BE2C (cell line): Measurements from ENCODE around the gene GMEB1.

Experiments used
- DNase-seq: peaks from one replicate; pipeline ENCODE4 v3.0.0-alpha.2; 2020
- H3K27me3 ChIP-seq: fragments of 250-450 bp; sonication (Bioruptor Pico); 2 replicates; pipeline ENCODE4 v1.5.1; 2020; ENCODE audit warnings: mild to moderate bottlenecking
- H3K36me3 ChIP-seq: fragments of 250-450 bp; sonication (Bioruptor Pico); 2 replicates; pipeline ENCODE4 v1.5.1; 2020; ENCODE audit warnings: mild to moderate bottlenecking
- H3K4me1 ChIP-seq: fragments of 250-450 bp; sonication (Bioruptor Pico); 2 replicates; pipeline ENCODE4 v1.5.1; 2020
- H3K4me3 ChIP-seq: 2 replicates; pipeline ENCODE4 v1.5.1; 2011; ENCODE audit warnings: low read depth, low read length
- H3K9me3 ChIP-seq: fragments of 250-450 bp; sonication (Bioruptor Pico); 2 replicates; pipeline ENCODE4 v1.5.1; 2020
- CTCF ChIP-seq: IDR thresholded peaks from 2 replicates; pipeline ENCODE4 v1.5.1; 2012; ENCODE audit warnings: mild to moderate bottlenecking, low read depth, low read length

The GMEB1 gene

GRCh38 chr1:28758420-28758819 lies 89.8 kb downstream of the GMEB1 start:
- TF ChIP-seq CTCF = no peak
- Histone ChIP-seq H3K4me1 (no peaks in the 10 kb centered on the region), H3K36me3 (peaks cover 29% of the 10 kb centered on the region), H3K27me3 (no peaks in the 10 kb centered on the region), H3K9me3 (no peaks in the 10 kb centered on the region), H3K4me3 (no peak overlapping the region)
- DNase-seq = no peak

GRCh38 chr1:28759257-28759656 lies 90.7 kb downstream of the GMEB1 start:
- DNase-seq = no peak
- H3K27me3 ChIP-seq = no peaks in the 10 kb centered on the region
- H3K36me3 ChIP-seq = peaks cover 24% of the 10 kb centered on the region
- TF ChIP-seq CTCF = no peak
- H3K4me3 ChIP-seq = no peak overlapping the region
- no peaks in the 10 kb centered on the region for H3K4me1 ChIP-seq
- no peaks in the 10 kb centered on the region for H3K9me3 ChIP-seq

- no peak for DNase-seq
- no peaks in the 10 kb centered on the region for H3K9me3 ChIP-seq
- H3K36me3 ChIP-seq = peaks cover 24% of the 10 kb centered on the region
- TF ChIP-seq CTCF = no peak
- H3K4me3 ChIP-seq = no peak overlapping the region
- H3K4me1 ChIP-seq = no peaks in the 10 kb centered on the region
- no peaks in the 10 kb centered on the region for H3K27me3 ChIP-seq
Observed at GRCh38 chr1:28761189-28761588, 92.6 kb downstream of the GMEB1 start.

GRCh38 chr1:28766532-28767183 lies 98.1 kb downstream of the GMEB1 start:
- H3K4me1 ChIP-seq = no peaks in the 10 kb centered on the region
- no peak for DNase-seq
- H3K36me3 ChIP-seq = peaks cover 6% of the 10 kb centered on the region
- no peaks in the 10 kb centered on the region for H3K27me3 ChIP-seq
- TF ChIP-seq CTCF = no peak
- no peak overlapping the region for H3K4me3 ChIP-seq
- no peaks in the 10 kb centered on the region for H3K9me3 ChIP-seq
